Kidney epithelial cell (primary cell): ENCODE results near the gene TLE7. TPM values are rescaled to one million over a fixed set of nuclear protein-coding genes. Genes with fewer than 3 reads are reported as not detected.
A peak's percentile ranks its signal among the peaks of the same experiment; 100 is the strongest.

Experiments
- DNase-seq: peaks from one replicate; pipeline ENCODE4 v3.0.0-alpha.2; 2010; ENCODE audit warnings: low read depth
- H3K27me3 ChIP-seq: 2 replicates; pipeline ENCODE4 v1.6.0; 2011; ENCODE audit warnings: low read length; ENCODE audit not compliant: control insufficient read depth, insufficient read depth
- H3K36me3 ChIP-seq: 2 replicates; pipeline ENCODE4 v1.5.1; 2011; ENCODE audit warnings: low read length; ENCODE audit not compliant: control insufficient read depth, insufficient read depth
- H3K4me3 ChIP-seq: 2 replicates; pipeline ENCODE4 v1.5.1; 2011; ENCODE audit warnings: low read depth, mild to moderate bottlenecking, control low read depth, low read length
- CTCF ChIP-seq: IDR thresholded peaks from 2 replicates; pipeline ENCODE4 v1.5.1; 2011; ENCODE audit warnings: mild to moderate bottlenecking, moderate library complexity, low read length, control low read depth, inconsistent platforms; ENCODE audit not compliant: insufficient read depth, poor library complexity, severe bottlenecking
- total RNA-seq: library from RNA; depleted of rRNA; stranded (reverse); fragments of >200 nt; gene quantifications from 2 replicates; pipeline ENCODE4 v1.2.3, GENCODE V29; 2015

The TLE7 gene
- total RNA-seq, 1 donor from 2014 or later = not detected

DNA sequence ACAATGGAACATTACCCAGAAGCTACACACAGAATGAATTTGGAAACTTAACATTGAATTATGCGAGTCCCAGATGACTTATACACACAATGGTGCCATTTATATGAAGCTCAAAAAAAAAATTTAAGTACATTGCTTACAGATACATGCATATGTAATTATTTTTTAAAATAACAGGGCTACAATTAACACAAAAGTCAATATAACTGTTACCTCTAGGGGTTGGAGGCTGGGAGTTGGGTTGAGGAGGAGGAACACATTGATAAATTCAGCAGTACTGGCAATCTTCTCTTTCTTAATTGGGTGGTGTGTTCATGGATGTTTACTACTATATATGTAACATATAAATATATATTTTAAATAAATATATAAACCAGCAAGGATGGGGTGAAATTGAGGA lies 19.1 kb upstream of the TLE7 start:
- Histone ChIP-seq H3K36me3 (no peaks in the 10 kb centered on the region), H3K27me3 (no peaks in the 10 kb centered on the region), H3K4me3 (peak overlapping the region; percentile 60)
- no peak for TF ChIP-seq CTCF
- no peak for DNase-seq

DNA sequence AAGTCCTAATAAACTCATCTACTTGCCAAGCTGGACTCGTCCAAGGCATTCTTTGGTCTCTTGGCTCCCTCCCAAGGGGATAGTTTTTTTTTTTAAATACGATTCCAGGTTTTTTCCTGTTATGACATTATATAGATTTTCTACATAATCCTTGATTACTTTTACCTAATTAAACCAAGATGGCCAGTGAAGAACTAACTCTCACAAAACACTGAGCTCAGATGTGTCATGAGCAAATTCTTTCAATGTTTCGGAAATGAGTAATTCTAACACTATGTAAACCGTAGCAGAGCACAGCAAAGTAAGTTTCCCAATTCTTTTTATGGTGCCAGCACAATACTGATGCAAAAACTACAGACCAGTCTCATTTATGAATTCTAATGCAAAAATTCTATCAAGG lies 18.4 kb upstream of the TLE7 start:
- no peak for TF ChIP-seq CTCF
- Histone ChIP-seq H3K4me3 (no peak overlapping the region), H3K27me3 (no peaks in the 10 kb centered on the region), H3K36me3 (no peaks in the 10 kb centered on the region)
- DNase-seq = no peak

- no peak overlapping the region for H3K4me3 ChIP-seq
- H3K36me3 ChIP-seq = no peaks in the 10 kb centered on the region
- no peak for DNase-seq
- TF ChIP-seq CTCF = no peak
- H3K27me3 ChIP-seq = no peaks in the 10 kb centered on the region
These were observed 17.7 kb upstream of the TLE7 start for GRCh38 chr16:71459510-71459909.

GRCh38 chr16:71456801-71457200 lies 14.9 kb upstream of the TLE7 start:
- Histone ChIP-seq H3K4me3 (no peak overlapping the region), H3K27me3 (no peaks in the 10 kb centered on the region), H3K36me3 (no peaks in the 10 kb centered on the region)
- no peak for TF ChIP-seq CTCF
- DNase-seq = no peak

GRCh38 chr16:71453036-71453435 lies 11.2 kb upstream of the TLE7 start:
- H3K27me3 ChIP-seq = no peaks in the 10 kb centered on the region
- no peak for DNase-seq
- H3K36me3 ChIP-seq = peaks cover 8% of the 10 kb centered on the region
- TF ChIP-seq CTCF = no peak
- no peak overlapping the region for H3K4me3 ChIP-seq

DNA sequence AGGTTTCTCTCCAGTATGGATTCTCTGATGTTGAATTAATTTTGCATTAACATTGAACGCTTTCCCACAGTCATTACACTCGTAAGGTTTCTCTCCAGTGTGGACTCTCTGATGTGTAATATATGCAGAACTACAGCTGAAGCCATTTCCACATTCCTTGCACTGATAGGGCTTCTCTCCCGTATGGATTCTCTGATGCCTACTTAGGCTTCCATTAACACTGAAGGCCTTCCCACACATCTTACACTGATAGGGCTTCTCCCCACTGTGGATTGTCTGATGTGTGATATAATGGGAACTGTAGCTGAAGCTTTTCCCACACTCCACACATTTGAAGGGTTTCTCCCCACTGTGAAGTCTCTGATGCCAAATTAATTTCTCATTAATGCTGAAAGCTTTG lies 7.2 kb upstream of the TLE7 start:
- Histone ChIP-seq H3K36me3 (peaks cover 8% of the 10 kb centered on the region), H3K4me3 (no peak overlapping the region), H3K27me3 (no peaks in the 10 kb centered on the region)
- no peak for TF ChIP-seq CTCF
- DNase-seq = no peak
